ENCODE measurements around the gene HBA2.
"Not testable (repeated sequence)": the region's sequence is repeated elsewhere in the genome, so short reads cannot be mapped to it uniquely, and the experiment has no call there.

Gene HBA2

DNA sequence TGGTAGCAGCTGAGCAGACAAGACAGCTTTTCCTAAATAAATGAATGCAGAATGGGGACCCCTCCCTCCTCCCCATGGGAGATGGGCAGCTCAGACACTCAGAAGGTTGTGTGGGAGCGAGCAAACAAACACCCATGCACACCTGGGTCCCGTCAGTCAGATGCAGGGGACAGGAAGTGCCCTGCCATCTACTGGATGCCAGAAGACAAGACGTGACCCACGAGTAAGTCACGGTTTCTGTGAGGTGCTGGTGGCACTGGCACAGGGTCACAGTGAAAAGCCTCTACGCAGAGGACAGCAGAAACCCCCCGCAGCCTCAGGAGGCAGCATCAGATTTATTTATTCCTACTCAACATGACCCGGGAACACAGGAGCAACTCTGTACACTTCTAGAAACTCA lies 16.0 kb downstream of the HBA2 start:
- DNase-seq (ENCODE audit: low read depth), result no peak
- H3K4me3 ChIP-seq (ENCODE audit: low read depth, low read length), result no peak overlapping the region

DNA sequence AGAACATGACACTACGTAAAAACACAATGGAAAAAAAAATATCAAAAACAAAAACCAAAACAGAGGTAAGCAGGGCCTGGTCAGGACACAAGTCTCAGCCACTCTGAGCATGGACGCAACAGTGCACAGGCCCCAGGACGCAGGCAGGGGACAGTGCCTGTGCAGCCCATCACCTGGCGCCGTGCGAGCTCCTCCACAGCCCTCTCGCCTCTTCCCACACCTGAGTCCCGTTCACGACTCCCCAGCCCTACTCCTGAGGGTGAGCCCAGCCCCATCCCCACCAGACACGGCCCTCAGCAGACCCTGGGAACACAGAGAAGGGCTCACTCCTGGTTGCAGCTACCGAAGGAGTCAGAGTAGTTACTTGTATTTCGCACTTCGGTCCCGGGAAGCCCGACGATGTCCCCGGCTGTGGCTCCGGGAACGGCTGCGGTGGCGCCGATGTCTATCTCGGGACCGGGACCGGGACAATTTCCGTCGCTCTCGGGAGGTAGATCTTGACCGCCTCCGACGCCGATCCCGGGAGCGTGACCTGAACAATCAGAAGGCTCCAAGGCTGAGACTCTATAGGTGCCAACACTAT lies 17.0 kb downstream of the HBA2 start:
- H3K4me3 ChIP-seq (ENCODE audit: low read depth, low read length), result no peak overlapping the region
- DNase-seq (ENCODE audit: low read depth), result no peak

DNA sequence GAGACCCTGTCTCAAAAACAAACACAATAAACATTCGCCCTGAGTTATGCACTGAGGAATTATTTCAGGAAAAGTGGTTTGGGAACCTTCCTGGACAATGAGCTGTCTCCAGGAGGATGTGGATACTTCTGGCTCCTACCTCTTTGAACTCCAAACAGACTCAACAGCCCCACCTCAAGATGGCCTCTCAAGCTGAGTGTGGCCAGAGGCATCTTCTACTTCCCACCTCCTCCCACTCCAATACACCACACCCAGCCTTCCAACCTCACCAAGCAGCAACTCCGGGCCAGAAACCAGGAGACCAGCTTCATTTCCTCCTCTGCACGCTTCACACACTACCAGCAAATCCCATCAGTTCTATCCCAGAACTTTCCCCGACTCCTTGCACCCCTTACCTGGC lies 19.2 kb downstream of the HBA2 start:
- DNase-seq (ENCODE audit: low read depth), result no peak
- no peak overlapping the region for H3K4me3 ChIP-seq (ENCODE audit: low read depth, low read length)

DNA sequence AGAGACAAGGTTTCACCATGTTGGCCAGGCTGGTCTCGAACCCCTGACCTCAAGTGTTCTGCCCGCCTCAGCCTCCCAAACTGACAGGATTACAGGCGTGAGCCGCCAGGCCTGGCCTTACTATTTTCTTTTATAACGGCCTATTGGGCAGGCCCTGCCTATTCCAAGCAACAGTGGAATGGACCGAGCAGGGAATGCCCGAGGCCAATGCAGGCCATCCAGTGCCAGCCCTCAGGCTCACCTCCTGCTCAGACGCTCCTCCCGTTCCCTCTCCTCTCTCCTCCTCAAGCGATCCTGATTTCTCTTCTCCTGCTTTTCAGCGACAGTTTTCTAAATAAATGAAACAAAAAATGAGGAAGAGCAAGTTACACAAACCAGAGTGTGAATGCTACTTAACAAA lies 20.0 kb downstream of the HBA2 start:
- no peak for DNase-seq (ENCODE audit: low read depth)
- H3K4me3 ChIP-seq (ENCODE audit: low read depth, low read length), result no peak overlapping the region

DNA sequence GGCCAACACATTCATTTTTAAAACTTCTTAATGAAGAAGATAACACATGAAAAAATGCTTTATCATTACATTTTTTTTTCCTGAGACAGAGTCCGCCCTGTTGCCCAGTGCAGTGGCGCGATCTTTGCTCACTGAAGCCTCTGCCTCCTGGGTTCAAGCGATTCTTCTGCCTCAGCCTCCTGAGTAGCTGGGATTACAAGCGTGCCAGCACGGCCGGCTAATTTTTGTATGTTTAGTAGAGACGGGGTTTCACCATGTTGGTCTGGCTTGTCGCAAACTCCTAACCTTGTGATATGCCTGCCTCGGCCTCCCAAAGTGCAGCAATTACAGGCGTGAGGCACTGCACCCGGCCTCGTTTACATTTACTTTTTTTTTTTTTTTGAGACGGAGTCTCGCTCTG lies 20.8 kb downstream of the HBA2 start:
- no peak overlapping the region for H3K4me3 ChIP-seq (ENCODE audit: low read depth, low read length)
- DNase-seq (ENCODE audit: low read depth), result no peak

DNA sequence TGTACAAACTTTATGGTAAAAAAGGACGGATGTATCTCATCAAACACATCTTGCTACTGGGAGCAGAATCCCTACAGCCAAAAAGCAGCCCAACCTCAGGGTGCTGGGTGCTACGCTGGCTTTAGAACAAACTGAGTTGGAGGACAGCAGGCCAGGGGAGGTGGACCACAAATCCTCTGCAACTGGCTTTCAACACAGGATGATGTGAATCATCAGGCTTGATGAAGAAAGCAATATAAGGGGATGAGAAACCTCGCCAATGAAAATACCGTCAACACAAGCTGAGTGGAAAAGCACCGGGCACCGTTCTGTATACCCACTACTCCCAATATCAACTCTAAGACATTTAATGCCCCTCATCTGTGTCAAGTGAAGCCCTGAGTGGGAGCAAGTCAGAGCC lies 21.8 kb downstream of the HBA2 start:
- no peak overlapping the region for H3K4me3 ChIP-seq (ENCODE audit: low read depth, low read length)
- DNase-seq (ENCODE audit: low read depth), result peak; percentile 31

DNA sequence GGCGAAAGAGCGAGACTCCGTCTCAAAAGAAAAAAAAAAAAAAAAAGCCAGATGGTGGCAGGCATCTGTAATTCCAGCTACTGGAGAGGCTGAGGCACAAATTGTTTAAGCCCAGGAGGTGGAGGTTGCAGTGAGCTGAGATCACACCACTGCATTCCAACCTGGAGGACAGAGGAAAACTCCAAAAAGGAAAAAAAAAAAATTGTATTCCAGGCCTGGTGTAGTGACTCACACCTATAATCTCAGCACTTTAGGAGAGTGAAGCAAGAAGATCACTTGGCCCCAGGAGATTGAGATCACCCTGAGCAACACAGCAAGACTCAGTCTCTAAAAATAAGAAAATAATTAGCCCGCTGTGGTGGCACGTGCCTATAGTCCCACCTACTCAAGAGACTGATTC lies 27.7 kb downstream of the HBA2 start:
- H3K4me3 ChIP-seq (ENCODE audit: low read depth, low read length), result no peak overlapping the region
- peak; percentile 22 for DNase-seq (ENCODE audit: low read depth)

DNA sequence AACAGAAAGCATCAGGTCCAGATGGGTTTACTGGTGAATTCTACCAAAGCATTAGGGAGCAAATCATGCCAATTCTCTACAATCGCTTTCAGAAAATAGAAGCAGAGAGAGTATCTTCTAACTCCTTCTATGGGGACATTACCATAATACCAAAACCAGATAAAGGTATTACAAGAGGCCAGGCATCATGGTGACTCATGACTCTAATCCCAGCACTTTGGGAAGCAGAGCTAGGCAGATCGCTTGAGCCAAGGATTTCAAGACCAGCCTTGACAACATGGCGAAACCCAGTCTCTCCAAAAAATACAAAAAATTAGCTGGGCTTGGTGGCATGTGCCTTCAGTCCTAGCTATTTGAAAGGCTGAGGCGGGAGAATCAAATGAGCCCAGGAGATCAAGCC lies 30.6 kb downstream of the HBA2 start:
- DNase-seq (ENCODE audit: low read depth), result no peak
- H3K4me3 ChIP-seq (ENCODE audit: low read depth, low read length), result no peak overlapping the region

DNA sequence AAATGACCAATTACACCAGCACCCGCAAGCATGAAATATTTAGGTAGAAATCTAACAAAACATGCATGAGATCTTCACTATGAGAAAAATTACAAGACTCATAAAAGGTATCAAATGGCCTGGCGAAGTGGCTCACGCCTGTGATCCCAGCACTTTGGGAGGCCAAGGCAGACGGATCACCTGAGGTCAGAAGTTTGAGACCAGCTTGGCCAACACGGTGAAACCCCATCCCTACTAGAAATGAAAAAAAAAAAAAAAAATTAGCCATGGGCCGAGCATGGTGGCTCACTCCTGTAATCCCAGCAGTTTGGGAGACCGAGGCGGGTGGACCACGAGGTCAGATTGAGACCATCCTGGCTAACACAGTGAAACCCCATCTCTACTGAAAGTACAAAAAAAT lies 31.4 kb downstream of the HBA2 start:
- not testable (repeated sequence) for H3K4me3 ChIP-seq (ENCODE audit: low read depth, low read length); DNase-seq (ENCODE audit: low read depth)

DNA sequence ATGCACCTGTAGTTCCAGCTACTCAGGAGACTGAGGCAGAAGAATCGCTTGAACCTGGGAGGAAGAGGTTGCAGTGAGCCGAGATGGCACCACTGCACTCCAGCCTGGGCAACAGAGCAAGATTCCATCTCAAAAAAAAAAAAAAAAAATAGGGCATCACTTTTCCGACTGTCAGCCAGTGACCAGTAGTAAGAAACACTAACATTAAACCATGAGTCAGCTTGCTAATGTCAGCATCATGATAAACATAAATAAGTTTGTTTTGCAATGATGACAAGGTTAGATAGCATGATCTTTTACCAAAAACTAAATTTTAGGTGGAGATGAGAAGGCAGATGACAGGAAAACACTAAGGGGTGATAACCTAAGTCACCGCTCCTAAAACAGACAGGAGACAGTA lies 36.7 kb downstream of the HBA2 start:
- not testable (repeated sequence) for H3K4me3 ChIP-seq (ENCODE audit: low read depth, low read length); DNase-seq (ENCODE audit: low read depth)

DNA sequence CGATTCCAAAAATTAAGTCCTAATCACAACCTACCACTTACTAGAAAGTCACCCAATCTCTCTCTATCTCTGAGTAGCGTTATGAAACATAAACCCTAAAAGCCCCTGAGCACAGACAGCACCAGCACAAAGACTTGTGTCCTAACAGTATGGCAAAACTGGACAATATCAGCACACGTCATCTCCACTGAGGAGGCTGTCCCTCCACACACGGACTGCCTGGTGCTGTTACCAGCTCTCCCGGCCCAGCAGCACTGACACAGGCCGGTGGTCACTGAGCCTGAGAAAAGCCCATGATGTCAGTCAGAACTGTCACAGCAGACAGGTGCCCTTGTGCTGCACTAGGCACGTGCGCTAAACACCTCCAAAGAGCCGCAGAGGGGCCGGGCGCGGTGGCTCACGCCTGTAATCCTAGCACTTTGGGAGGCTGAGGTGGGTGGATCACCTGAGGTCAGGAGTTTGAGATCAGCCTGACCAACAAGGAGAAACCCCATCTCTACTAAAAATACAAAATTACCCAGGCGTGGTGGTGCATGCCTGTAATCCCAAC lies 39.0 kb downstream of the HBA2 start:
- DNase-seq (ENCODE audit: low read depth); H3K4me3 ChIP-seq (ENCODE audit: low read depth, low read length): not testable (repeated sequence)

DNA sequence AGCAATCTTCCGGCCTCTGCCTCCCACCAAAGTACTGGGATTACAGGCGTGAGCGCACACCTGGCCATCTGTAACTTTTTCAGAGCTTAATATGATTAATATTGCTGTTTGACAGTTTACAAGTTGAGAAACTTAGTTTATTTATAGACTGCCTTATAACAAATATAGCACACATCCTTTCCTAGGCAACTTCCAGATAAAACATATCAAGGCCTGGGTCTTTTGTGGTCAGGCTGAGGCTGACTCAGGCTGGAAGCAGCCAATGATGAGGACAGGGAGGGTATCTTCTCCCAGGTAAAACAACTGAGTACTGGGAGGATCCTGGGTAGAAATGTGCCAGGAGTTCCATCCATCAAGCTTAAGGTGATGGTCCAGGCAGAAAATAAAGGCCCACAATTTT lies 40.3 kb downstream of the HBA2 start:
- DNase-seq (ENCODE audit: low read depth), result no peak
- no peak overlapping the region for H3K4me3 ChIP-seq (ENCODE audit: low read depth, low read length)

DNA sequence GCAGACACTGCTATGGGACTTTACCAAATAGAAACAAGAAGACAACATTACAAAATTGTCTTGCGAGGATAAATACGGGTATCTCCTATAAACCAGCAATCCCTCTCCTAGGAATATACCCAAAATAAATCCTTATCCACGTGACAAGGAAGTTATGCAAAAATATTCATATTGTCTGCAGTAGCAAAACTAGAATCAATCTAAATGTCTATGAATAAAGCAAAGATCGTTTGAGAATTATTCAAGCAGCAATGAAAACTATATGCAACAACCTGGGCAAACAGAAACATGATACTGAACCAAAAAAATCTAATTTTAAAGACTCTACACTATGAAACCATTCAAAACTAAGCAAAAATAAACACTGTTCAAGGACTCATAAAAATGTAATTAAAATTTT lies 47.3 kb downstream of the HBA2 start:
- H3K4me3 ChIP-seq (ENCODE audit: low read depth, low read length), result no peak overlapping the region
- no peak for DNase-seq (ENCODE audit: low read depth)
